NCI-H2171 treated with DMSO at 0.1 percent for 48 hours (cell line): ENCODE measurements around the gene COL18A1.
"Not testable (repeated sequence)": the region's sequence is repeated elsewhere in the genome, so short reads cannot be mapped to it uniquely, and the experiment has no call there.

Experiments
- DNase-seq: peaks from one replicate; lab custom pipeline; 2025; lab: John Stamatoyannopoulos, UW

The COL18A1 gene

GRCh38 chr21:45427331-45428271 lies 22.6 kb downstream of the COL18A1 start:
- no peak for DNase-seq

GRCh38 chr21:45428534-45428933 lies 23.6 kb downstream of the COL18A1 start:
- DNase-seq: no peak

- DNase-seq: no peak
Measured at GRCh38 chr21:45429221-45430175, 24.5 kb downstream of the COL18A1 start.

- DNase-seq: no peak
Measured at GRCh38 chr21:45430521-45431501, 25.8 kb downstream of the COL18A1 start.

- DNase-seq: no peak
Measured at GRCh38 chr21:45431781-45432572, 27.0 kb downstream of the COL18A1 start.

- no peak for DNase-seq
Measured at GRCh38 chr21:45432575-45433255, 27.8 kb downstream of the COL18A1 start.

GRCh38 chr21:45433301-45433700 lies 28.3 kb downstream of the COL18A1 start:
- no peak for DNase-seq

- DNase-seq: no peak
Measured at GRCh38 chr21:45433911-45434644, 29.1 kb downstream of the COL18A1 start.

- no peak for DNase-seq
Measured at GRCh38 chr21:45434645-45435217, 29.8 kb downstream of the COL18A1 start.

GRCh38 chr21:45435405-45435981 lies 30.5 kb downstream of the COL18A1 start:
- no peak for DNase-seq

GRCh38 chr21:45436351-45437065 lies 31.5 kb downstream of the COL18A1 start:
- DNase-seq: no peak

GRCh38 chr21:45437844-45438243 lies 32.9 kb downstream of the COL18A1 start:
- not testable (repeated sequence) for DNase-seq

- DNase-seq: no peak
Measured at GRCh38 chr21:45438391-45439145, 33.6 kb downstream of the COL18A1 start.

GRCh38 chr21:45439161-45439872 lies 34.4 kb downstream of the COL18A1 start:
- DNase-seq: peak; percentile 61

GRCh38 chr21:45439901-45440461 lies 35.0 kb downstream of the COL18A1 start:
- no peak for DNase-seq

- DNase-seq: no peak
Measured at GRCh38 chr21:45440736-45441350, 35.9 kb downstream of the COL18A1 start.
